ENCODE results near the gene HSD17B7.
"Not testable (repeated sequence)": the region's sequence is repeated elsewhere in the genome, so short reads cannot be mapped to it uniquely, and the experiment has no call there.

Gene HSD17B7

GRCh38 chr1:162790303-162790984, at the start of gene HSD17B7:
Gene HSD17B7 (plus strand): TSS chr1:162790702. CDS start chr1:162790801, 99 bp downstream.
- in situ Hi-C loops (cut with HindIII; ENCODE audit: low pct_unique_long_range_greater_than_20kb, low sequenced_read_pairs): not testable (repeated sequence)
- DNase-seq (ENCODE audit: low read depth in 1 of 2, low spot score in 1 of 2): peak in 1 of 2 experiments; percentile 90

DNA sequence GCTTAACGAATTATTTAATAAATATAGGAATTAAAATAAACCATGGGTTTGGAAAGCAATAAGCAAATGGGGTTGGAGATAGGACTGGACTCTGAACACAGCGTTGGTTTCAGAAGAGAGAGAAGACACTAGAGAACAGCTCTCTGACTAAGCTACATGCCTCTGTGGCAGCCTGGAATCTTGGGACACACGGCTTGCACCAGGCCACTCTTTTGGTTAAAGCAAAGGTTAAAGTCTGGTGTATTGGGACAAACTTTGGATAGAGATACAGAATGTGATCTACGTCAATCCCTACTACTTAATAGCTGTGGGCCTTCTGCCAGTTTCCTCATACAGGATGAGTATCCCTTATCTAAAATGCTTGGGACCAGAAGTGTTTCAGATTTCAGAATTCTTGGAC, 49.7 kb upstream of the HSD17B7 start:
- DNase-seq (ENCODE audit: low read depth in 1 of 2, low spot score in 1 of 2): no peak
- in situ Hi-C loops (cut with HindIII; ENCODE audit: low pct_unique_long_range_greater_than_20kb, low sequenced_read_pairs): no loop called here

DNA sequence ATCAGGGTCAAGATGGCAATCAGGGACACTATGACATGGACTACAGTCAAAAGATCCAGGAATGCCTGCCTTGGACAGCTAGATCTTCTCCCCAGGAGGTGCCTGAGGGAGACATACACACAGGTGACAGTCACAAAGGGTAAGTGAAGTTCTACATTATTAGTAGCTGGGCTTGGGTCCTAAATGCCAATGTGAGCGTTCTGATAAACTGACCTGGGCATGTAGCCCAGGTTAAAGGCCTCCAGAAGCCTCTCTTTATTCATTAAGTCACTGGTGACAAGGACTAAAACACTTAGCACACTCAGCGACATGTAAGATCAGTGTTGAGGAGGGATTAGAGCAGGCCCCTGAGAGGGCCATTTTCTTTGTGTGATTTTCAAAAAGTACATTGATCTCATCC, 48.9 kb upstream of the HSD17B7 start:
- no peak for TF ChIP-seq JUND (IDR thresholded peaks at IDR 0.05; ENCODE audit: low read depth)
- in situ Hi-C loops (cut with HindIII; ENCODE audit: low pct_unique_long_range_greater_than_20kb, low sequenced_read_pairs): no loop called here

More for the DNA sequence above, 49.7 kb upstream of the HSD17B7 start:
- TF ChIP-seq JUND (IDR thresholded peaks at IDR 0.05; ENCODE audit: low read depth): no peak

DNA sequence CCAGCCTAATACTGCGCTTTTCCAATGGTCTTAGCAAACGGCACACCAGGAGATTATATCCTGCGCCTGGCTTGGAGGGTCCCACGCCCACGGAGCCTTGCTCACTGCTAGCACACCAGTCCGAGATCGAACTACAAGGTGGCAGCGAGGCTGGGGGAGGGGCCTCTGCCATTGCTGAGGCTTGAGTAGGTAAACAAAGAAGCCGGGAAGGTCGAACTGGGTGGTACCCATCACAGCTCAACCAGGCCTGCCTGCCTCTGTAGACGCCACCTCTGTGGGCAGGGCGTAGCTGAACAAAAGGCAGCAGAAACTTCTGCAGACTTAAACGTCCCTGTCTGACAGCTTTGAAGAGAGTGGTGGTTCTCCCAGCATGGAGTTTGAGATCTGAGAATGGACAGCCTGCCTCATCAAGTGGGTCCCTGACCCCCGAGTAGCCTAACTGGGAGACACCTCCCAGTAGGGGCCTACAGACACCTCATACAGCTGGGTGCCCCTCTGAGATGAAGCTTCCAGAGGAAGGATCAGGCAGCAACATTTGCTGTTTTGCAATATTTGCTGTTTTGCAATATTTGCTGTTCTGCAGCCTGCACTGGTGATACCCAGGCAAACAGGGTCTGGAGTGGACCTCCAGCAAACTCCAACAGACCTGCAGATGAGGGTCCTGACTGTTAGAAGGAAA, 44.1 kb upstream of the HSD17B7 start:
- DNase-seq (ENCODE audit: low read depth in 1 of 2, low spot score in 1 of 2); in situ Hi-C loops (cut with HindIII; ENCODE audit: low pct_unique_long_range_greater_than_20kb, low sequenced_read_pairs): not testable (repeated sequence)

More for the DNA sequence above, 48.9 kb upstream of the HSD17B7 start:
- DNase-seq (ENCODE audit: low read depth in 1 of 2, low spot score in 1 of 2): no peak

DNA sequence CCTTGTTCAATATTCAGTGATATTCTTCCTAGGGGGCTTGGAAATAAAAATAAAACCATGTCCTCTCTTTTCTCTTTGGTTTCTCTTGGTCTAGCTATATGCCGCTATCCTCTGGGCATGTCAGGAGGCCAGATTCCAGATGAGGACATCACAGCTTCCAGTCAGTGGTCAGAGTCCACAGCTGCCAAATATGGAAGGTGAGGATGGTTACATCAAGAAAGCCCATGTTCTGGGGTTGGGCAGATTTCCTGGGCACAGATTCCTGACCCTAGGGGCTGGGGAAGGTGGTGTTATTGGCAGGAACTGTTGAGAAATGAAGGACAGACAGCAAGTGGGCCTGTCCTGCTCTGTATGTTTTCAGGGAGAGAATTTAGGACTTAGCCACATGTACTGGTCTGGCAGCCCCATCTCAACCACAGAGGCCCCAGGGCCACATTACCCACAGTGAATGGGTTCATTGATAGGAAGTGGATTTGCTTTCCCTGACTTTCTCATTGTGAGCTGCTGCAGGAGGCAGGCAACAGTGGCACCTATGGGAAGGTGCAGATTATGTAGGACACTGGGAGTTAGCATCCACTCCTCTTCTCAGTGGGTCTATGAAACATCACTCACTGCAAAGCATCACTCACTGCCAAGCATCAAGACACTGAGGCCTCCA, 37.4 kb upstream of the HSD17B7 start:
- TF ChIP-seq JUND (IDR thresholded peaks at IDR 0.05; ENCODE audit: low read depth): no peak
- in situ Hi-C loops (cut with HindIII; ENCODE audit: low pct_unique_long_range_greater_than_20kb, low sequenced_read_pairs): no loop called here
- peak in 1 of 2 experiments; percentile 23 for DNase-seq (ENCODE audit: low read depth in 1 of 2, low spot score in 1 of 2)

DNA sequence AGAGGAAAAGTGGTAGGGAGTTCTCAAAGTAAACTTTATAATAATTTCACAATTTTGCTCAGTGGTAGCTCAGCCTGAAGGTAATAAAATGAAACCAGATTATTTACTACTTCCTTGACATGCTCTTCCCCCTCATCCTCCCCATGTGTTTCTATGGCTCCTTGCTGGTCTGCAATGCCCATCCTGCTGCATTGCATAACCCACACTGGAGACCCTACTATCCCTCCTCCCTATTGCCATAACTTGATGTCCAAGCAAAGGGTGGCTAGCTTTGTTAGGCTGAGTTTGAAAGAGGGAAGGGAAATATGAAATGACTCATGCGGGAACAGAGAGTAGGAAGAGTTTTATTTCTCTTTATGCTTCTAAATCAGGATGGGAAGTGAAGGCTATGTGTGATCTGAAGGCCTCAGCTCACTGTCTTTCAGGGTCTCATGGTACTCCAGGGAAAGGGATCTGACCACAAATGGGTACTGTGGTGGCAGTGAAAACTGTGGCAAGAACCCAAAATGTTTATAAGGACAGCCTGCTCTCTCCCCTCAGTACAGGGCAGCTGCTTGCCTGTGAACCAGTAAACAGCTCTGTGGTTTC, 36.4 kb upstream of the HSD17B7 start:
- DNase-seq (ENCODE audit: low read depth in 1 of 2, low spot score in 1 of 2): no peak
- TF ChIP-seq JUND (IDR thresholded peaks at IDR 0.05; ENCODE audit: low read depth): no peak
- in situ Hi-C loops (cut with HindIII; ENCODE audit: low pct_unique_long_range_greater_than_20kb, low sequenced_read_pairs): no loop called here

GRCh38 chr1:162755306-162755705, 35.2 kb upstream of the HSD17B7 start:
- TF ChIP-seq JUND (IDR thresholded peaks at IDR 0.05; ENCODE audit: low read depth): no peak
- in situ Hi-C loops (cut with HindIII; ENCODE audit: low pct_unique_long_range_greater_than_20kb, low sequenced_read_pairs): no loop called here
- DNase-seq (ENCODE audit: low read depth in 1 of 2, low spot score in 1 of 2): no peak

DNA sequence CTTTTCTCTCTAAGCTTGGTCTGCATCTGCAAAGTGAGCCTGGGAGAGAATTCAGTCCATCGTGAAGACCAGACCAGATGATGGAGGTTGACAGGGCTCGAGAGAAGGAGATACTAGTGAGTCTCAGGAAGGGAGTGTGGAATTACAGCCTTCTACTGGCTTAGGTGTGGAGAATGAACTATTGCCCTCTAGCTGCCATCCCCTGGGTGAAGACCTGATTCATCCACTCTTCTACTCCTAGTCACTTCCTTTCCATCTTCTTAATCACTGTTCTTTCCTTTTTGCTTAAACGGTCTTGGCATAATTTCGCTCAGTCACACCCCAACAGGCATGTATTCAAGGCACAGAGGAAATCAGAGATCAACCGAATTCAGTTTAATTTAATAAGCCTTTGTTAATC, 34.0 kb upstream of the HSD17B7 start:
- no peak for TF ChIP-seq JUND (IDR thresholded peaks at IDR 0.05; ENCODE audit: low read depth)
- in situ Hi-C loops (cut with HindIII; ENCODE audit: low pct_unique_long_range_greater_than_20kb, low sequenced_read_pairs): no loop called here
- DNase-seq (ENCODE audit: low read depth in 1 of 2, low spot score in 1 of 2): no peak

GRCh38 chr1:162757476-162757875, 33.0 kb upstream of the HSD17B7 start:
- in situ Hi-C loops (cut with HindIII; ENCODE audit: low pct_unique_long_range_greater_than_20kb, low sequenced_read_pairs): no loop called here
- TF ChIP-seq JUND (IDR thresholded peaks at IDR 0.05; ENCODE audit: low read depth): no peak
- no peak for DNase-seq (ENCODE audit: low read depth in 1 of 2, low spot score in 1 of 2)

- no peak for DNase-seq (ENCODE audit: low read depth in 1 of 2, low spot score in 1 of 2)
- no peak for TF ChIP-seq JUND (IDR thresholded peaks at IDR 0.05; ENCODE audit: low read depth)
- in situ Hi-C loops (cut with HindIII; ENCODE audit: low pct_unique_long_range_greater_than_20kb, low sequenced_read_pairs): no loop called here
Observed at GRCh38 chr1:162765788-162766187, 24.7 kb upstream of the HSD17B7 start.

DNA sequence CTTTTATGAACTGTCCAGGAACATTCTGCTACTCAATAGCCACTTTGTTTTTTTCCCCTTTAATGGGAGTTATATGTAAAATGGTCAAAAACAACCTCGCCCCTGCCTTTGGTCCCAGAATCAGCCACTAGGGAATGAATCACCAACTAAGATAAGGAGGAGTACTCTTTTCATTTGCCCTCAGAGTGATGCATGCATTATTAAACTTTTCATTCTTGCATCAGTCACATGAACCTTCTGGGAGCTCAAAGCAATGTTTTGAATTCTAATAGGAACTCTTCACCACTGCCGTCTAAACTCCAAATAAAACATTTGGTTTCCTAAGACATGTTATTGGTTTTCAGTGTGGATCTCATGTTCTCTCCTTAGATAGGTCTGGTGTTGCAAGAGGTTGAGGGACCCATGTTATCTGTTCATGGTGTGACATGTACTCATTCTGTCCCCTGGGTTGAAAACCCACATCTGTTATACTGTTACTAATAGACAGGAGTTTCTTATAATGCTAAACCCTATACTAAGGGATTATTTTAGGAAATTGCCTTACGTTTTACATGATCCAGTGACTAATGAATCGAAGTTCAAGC, 17.8 kb upstream of the HSD17B7 start:
- DNase-seq (ENCODE audit: low read depth in 1 of 2, low spot score in 1 of 2): no peak
- in situ Hi-C loops (cut with HindIII; ENCODE audit: low pct_unique_long_range_greater_than_20kb, low sequenced_read_pairs): no loop called here
- no peak for TF ChIP-seq JUND (IDR thresholded peaks at IDR 0.05; ENCODE audit: low read depth)

DNA sequence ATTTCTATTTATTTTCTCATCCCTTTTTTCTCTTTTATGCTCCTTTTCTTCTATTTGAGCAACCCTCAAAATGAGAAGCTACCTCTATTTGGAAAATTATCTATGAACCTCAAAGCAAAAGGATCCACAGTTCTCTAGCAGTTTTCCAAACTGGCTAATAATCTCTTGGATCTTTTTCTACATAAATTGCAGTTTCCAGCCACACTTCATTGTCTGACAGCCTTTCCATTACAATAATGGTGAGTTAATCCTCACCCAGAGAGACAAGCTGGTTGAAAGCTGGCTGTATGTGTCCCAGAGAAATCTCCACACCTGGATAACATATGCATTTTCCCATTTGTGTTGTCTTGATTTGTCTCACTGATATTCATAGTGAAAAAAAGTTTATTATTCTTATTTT, 16.5 kb upstream of the HSD17B7 start:
- no peak for TF ChIP-seq JUND (IDR thresholded peaks at IDR 0.05; ENCODE audit: low read depth)
- in situ Hi-C loops (cut with HindIII; ENCODE audit: low pct_unique_long_range_greater_than_20kb, low sequenced_read_pairs): no loop called here
- no peak for DNase-seq (ENCODE audit: low read depth in 1 of 2, low spot score in 1 of 2)
